OCI-LY7 (cell line): ENCODE measurements around the gene VWA7.

Source experiments
- EZH2phosphoT487 ChIP-seq: fragments of 200-600 bp; sonication (generic); IDR thresholded peaks from 2 replicates; pipeline ENCODE4 v1.6.1; 2018; ENCODE audit warnings: low read depth, borderline replicate concordance, mild to moderate bottlenecking, mixed run types, antibody characterized with exemption, low read length, moderate library complexity, mixed read lengths
- TF ChIP-seq, protein P1 (sequence below): fragments of 200-600 bp; sonication (generic); conservative IDR thresholded peaks from 2 replicates; pipeline ENCODE4 v1.5.1; 2014; ENCODE audit warnings: mild to moderate bottlenecking, antibody characterized with exemption, low read length, moderate library complexity, mixed read lengths

DNA sequence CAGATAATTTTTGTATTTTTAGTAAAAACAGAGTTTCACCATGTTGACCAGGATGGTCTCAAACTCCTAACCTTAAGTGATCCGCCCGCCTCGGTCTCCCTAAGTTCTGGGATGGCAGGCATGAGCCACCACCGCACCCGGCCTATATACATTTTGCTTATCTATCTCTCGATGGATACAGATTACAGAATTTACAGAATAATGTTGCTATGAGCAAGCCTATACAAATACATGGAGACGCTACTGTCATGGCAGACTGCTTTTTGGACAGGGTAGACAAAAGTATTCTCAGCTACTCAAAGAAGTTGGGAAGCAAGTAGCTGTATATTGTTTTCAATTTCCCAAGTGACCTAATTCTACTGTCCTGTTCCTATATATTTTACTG, 36.3 kb upstream of the VWA7 start:
- TF ChIP-seq, protein P1, sequence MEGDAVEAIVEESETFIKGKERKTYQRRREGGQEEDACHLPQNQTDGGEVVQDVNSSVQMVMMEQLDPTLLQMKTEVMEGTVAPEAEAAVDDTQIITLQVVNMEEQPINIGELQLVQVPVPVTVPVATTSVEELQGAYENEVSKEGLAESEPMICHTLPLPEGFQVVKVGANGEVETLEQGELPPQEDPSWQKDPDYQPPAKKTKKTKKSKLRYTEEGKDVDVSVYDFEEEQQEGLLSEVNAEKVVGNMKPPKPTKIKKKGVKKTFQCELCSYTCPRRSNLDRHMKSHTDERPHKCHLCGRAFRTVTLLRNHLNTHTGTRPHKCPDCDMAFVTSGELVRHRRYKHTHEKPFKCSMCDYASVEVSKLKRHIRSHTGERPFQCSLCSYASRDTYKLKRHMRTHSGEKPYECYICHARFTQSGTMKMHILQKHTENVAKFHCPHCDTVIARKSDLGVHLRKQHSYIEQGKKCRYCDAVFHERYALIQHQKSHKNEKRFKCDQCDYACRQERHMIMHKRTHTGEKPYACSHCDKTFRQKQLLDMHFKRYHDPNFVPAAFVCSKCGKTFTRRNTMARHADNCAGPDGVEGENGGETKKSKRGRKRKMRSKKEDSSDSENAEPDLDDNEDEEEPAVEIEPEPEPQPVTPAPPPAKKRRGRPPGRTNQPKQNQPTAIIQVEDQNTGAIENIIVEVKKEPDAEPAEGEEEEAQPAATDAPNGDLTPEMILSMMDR: no peak
- TF ChIP-seq EZH2phosphoT487: no peak
